Fibroblast of lung (primary cell): Measurements from ENCODE around the gene SIX1. TPM values are rescaled to one million over a fixed set of nuclear protein-coding genes. Genes with fewer than 3 reads are reported as not detected.
A peak's percentile ranks its signal among the peaks of the same experiment; 100 is the strongest.

Source experiments
- DNase-seq, 2 donors: peaks; one replicate each; pipeline versions ENCODE4 v3.0.0 to v3.0.0-alpha.2; 2010; ENCODE audit warnings: low read depth in 2 of 2
- H2AFZ ChIP-seq: 2 replicates; pipeline ENCODE4 v1.5.1; 2012; ENCODE audit warnings: low read length, control low read depth, inconsistent platforms
- H3K27ac ChIP-seq: 2 replicates; pipeline ENCODE4 v1.5.1; 2011; ENCODE audit warnings: low read length, control low read depth; ENCODE audit not compliant: insufficient read depth
- H3K27me3 ChIP-seq: 2 replicates; pipeline ENCODE4 v1.5.1; 2011; ENCODE audit warnings: mild to moderate bottlenecking, low read length; ENCODE audit not compliant: control insufficient read depth, insufficient read depth
- H3K36me3 ChIP-seq: 2 replicates; pipeline ENCODE4 v1.5.1; 2011; ENCODE audit warnings: low read length; ENCODE audit not compliant: control insufficient read depth, insufficient read depth
- H3K4me1 ChIP-seq: 2 replicates; pipeline ENCODE4 v1.5.1; 2011; ENCODE audit warnings: low read length; ENCODE audit not compliant: control insufficient read depth, insufficient read depth; ENCODE audit errors: extremely low read depth
- H3K4me2 ChIP-seq: 2 replicates; pipeline ENCODE4 v1.5.1; 2011; ENCODE audit warnings: low read length, control low read depth; ENCODE audit not compliant: insufficient read depth; ENCODE audit errors: extremely low read depth
- H3K4me3 ChIP-seq, 4 experiments: fragments of 200-600 bp in 1 of 4; sonication (generic) in 1 of 4; replicated peaks in 1 of 4; 2 replicates each; pipeline ENCODE4 v1.5.1; 2011 to 2016; ENCODE audit warnings: low read length in 4 of 4, low read depth in 3 of 4, mild to moderate bottlenecking in 3 of 4, control low read depth in 2 of 4, inconsistent platforms in 1 of 4, mixed read lengths in 1 of 4; ENCODE audit not compliant: insufficient read depth in 1 of 4; ENCODE audit errors: control extremely low read depth in 1 of 4
- H3K79me2 ChIP-seq: 2 replicates; pipeline ENCODE4 v1.5.1; 2012; ENCODE audit warnings: mild to moderate bottlenecking, low read length, inconsistent platforms; ENCODE audit not compliant: control insufficient read depth, insufficient read depth
- H3K9ac ChIP-seq: 2 replicates; pipeline ENCODE4 v1.5.1; 2011; ENCODE audit warnings: mild to moderate bottlenecking, low read length, control low read depth; ENCODE audit not compliant: insufficient read depth
- H3K9me3 ChIP-seq: 2 replicates; pipeline ENCODE4 v1.5.1; 2012; ENCODE audit warnings: low read depth, low read length; ENCODE audit not compliant: control insufficient read depth, insufficient read depth
- H4K20me1 ChIP-seq: 2 replicates; pipeline ENCODE4 v1.5.1; 2011; ENCODE audit warnings: low read length; ENCODE audit not compliant: control insufficient read depth, insufficient read depth; ENCODE audit errors: extremely low read depth
- EZH2 ChIP-seq: IDR thresholded peaks from 2 replicates; pipeline ENCODE4 v1.5.1; 2012; ENCODE audit warnings: low read length, control low read depth, mild to moderate bottlenecking; ENCODE audit errors: missing control alignments
- polyA plus RNA-seq, 2 donors: library from polyadenylated mRNA; depleted of rRNA in 1 of 2; stranded (reverse) in 1 of 2; unstranded in 1 of 2; fragments of >200 nt; gene quantifications; 2 replicates each; pipeline ENCODE4 v1.2.1, GENCODE V29; 2011 to 2012; ENCODE audit warnings: missing spikeins in 1 of 2
- total RNA-seq: library from RNA; depleted of rRNA; stranded (reverse); fragments of >200 nt; gene quantifications from 2 replicates; pipeline ENCODE4 v1.2.1, GENCODE V29; 2014
- TF ChIP-seq, protein P1 (sequence below), 2 donors: IDR thresholded peaks in 1 of 2; conservative IDR thresholded peaks in 1 of 2; 1 replicate in 1 of 2; 2 replicates in 1 of 2; pipeline ENCODE4 v1.5.1; 2011 to 2012; ENCODE audit warnings: low read length in 2 of 2, control low read depth in 1 of 2, inconsistent platforms in 1 of 2, low read depth in 1 of 2, mild to moderate bottlenecking in 1 of 2

Gene SIX1
- total and polyA plus RNA-seq, 2 donors (not counting 1 experiment from before 2014, with no cell fraction given) = 6.9 to 8.3 TPM

DNA sequence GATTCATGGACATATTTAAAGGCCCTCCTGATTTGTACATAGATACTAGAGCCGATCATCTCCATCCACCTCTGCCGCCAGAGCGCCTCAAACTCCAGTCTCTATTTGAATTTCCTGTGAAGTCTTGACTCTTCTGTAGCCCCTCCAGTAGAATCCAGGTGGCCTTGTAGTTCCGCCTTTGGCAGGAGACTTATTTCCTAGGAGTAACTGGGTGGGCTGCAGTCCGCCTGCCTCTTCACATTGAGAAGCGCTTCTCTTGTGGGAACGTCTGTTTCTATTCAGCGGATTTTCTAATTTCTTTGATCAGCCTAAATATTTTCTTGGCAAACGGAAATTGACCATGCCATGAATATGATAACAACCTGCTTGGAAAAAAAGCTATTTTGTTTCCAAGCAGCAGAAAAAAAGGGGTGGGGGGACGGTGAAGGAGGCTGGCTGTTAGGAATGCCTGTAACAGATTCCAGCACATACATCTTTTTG is 9.0 kb upstream of the SIX1 start:
- Histone ChIP-seq H3K4me2 (peak overlapping the region; percentile 38), H3K27ac (no peak overlapping the region), H4K20me1 (no peaks in the 10 kb centered on the region), H3K36me3 (no peaks in the 10 kb centered on the region), H2AFZ (peak overlapping the region; percentile 77), H3K9me3 (no peaks in the 10 kb centered on the region), H3K4me3 (peak overlapping the region in 2 of 4 experiments; percentile 72 to 77), H3K9ac (no peak overlapping the region), H3K79me2 (no peaks in the 10 kb centered on the region), H3K4me1 (peaks cover 9% of the 10 kb centered on the region), H3K27me3 (peaks cover 16% of the 10 kb centered on the region)
- TF ChIP-seq, protein P1, sequence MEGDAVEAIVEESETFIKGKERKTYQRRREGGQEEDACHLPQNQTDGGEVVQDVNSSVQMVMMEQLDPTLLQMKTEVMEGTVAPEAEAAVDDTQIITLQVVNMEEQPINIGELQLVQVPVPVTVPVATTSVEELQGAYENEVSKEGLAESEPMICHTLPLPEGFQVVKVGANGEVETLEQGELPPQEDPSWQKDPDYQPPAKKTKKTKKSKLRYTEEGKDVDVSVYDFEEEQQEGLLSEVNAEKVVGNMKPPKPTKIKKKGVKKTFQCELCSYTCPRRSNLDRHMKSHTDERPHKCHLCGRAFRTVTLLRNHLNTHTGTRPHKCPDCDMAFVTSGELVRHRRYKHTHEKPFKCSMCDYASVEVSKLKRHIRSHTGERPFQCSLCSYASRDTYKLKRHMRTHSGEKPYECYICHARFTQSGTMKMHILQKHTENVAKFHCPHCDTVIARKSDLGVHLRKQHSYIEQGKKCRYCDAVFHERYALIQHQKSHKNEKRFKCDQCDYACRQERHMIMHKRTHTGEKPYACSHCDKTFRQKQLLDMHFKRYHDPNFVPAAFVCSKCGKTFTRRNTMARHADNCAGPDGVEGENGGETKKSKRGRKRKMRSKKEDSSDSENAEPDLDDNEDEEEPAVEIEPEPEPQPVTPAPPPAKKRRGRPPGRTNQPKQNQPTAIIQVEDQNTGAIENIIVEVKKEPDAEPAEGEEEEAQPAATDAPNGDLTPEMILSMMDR (conservative IDR thresholded peaks at IDR 0.05 in 1 of 2, IDR thresholded peaks at IDR 0.05 in 1 of 2; ENCODE audit: low read depth in 1 of 2, low read length in 2 of 2) = no peak
- TF ChIP-seq EZH2 = no peak
- no peak for DNase-seq

DNA sequence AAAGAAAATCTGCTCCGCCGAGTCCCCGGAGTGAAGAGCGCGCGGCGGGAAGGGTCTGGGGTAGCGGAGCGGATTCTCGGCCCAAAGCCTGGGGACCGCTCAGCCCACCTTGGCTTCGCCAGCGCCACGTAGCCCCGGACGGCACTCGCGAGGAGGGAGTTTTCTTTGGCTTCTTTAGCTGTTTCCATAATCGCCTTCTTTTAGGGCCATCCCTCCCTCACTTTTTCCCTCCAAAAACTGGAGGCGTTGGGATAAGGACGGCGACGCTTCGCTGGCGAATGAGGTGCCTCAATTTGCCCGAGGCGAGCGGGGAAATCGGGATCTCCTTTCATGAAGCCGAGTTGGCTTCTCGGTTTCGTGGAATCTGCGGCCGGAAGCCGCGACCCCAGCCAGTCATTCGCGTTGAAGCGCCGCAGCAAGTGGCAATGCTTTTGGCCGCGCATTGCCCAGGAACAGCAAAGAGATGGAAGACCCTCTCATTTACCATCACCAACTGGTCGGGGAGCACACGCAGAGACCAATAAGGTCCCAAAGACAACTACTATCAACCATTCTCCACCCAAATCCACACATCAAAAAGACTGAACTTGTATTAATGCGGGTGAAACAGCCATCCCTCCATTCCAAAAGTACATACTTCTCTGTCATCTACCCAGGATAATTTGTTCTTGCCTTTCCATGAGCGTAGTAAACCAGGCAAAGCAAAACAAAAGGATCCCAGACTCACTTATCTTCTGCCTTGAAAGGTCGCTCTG is 8.4 kb upstream of the SIX1 start:
- Histone ChIP-seq H3K36me3 (no peaks in the 10 kb centered on the region), H3K4me2 (peak overlapping the region; percentile 38), H3K9me3 (no peaks in the 10 kb centered on the region), H3K79me2 (no peaks in the 10 kb centered on the region), H3K27me3 (peaks cover 22% of the 10 kb centered on the region), H2AFZ (peak overlapping the region; percentile 77), H4K20me1 (no peaks in the 10 kb centered on the region), H3K4me3 (peak overlapping the region; percentile 60 to 77 (median 70)), H3K4me1 (peaks cover 9% of the 10 kb centered on the region), H3K9ac (peak overlapping the region; percentile 73), H3K27ac (peak overlapping the region; percentile 77)
- TF ChIP-seq, protein P1 (conservative IDR thresholded peaks at IDR 0.05 in 1 of 2, IDR thresholded peaks at IDR 0.05 in 1 of 2; ENCODE audit: low read depth in 1 of 2, low read length in 2 of 2) = no peak
- no peak for TF ChIP-seq EZH2
- DNase-seq = peak in 1 of 2 donors; percentile 43

DNA sequence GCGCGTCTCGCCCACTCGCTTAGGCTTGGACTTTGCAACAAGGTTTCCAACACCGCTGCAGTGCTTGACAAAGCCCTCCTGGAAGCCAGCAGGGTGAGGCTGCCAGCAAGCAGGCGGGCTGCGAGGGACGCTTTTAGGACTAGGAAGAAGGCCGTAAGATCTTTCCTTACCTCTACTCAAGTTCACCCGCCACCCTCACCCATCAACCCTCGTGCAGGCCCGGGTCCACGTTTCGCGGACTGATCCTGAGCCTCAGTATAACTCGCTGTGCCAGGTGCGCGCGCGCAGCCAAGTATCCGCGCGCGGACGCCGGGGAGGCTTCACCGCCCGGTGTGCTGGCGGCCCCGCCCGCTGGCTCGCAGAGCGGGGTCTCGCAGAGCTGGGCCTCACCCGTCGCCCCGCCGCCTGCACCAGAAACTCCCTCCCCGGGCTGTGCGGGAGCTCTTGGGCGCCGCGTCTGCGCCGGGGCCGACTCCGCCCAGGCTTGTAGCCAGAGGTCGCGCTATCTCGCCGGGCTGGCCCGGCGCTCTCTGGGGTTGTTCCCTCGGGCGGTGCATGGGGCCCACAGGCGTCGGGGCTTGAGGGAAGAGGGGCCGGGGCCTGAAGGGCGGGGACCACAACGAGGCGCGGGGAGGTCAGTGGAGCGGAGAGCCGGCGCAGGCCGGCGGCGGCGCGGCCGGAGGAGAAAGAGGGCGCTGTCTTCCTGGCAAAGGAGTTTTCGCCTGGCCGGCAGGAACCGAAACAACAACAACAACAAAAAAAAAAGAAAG is 7.6 kb upstream of the SIX1 start:
- peak overlapping the region; percentile 77 for H3K27ac ChIP-seq
- no peaks in the 10 kb centered on the region for H3K79me2 ChIP-seq
- peak overlapping the region; percentile 73 for H3K9ac ChIP-seq
- no peaks in the 10 kb centered on the region for H3K9me3 ChIP-seq
- peak; percentile 68 to 87 for DNase-seq
- no peaks in the 10 kb centered on the region for H3K36me3 ChIP-seq
- TF ChIP-seq, protein P1 (conservative IDR thresholded peaks at IDR 0.05 in 1 of 2, IDR thresholded peaks at IDR 0.05 in 1 of 2; ENCODE audit: low read depth in 1 of 2, low read length in 2 of 2) = peak; percentile 45 to 49
- no peak for TF ChIP-seq EZH2
- H3K4me1 ChIP-seq = peaks cover 9% of the 10 kb centered on the region
- H3K27me3 ChIP-seq = peaks cover 29% of the 10 kb centered on the region
- H3K4me2 ChIP-seq = peak overlapping the region; percentile 66
- no peaks in the 10 kb centered on the region for H4K20me1 ChIP-seq
- H2AFZ ChIP-seq = peak overlapping the region; percentile 61
- H3K4me3 ChIP-seq = peak overlapping the region; percentile 60 to 77 (median 70)
